ENCODE data around the gene ANXA3. TPM values are rescaled to one million over a fixed set of nuclear protein-coding genes. Genes with fewer than 3 reads are reported as not detected.
"Not testable (repeated sequence)": the region's sequence is repeated elsewhere in the genome, so short reads cannot be mapped to it uniquely, and the experiment has no call there.

ANXA3 gene
- total RNA-seq = 10 to 100 TPM; 45.7 to 84.9 (median 61.1) TPM

- TF ChIP-seq CTCF (IDR thresholded peaks at IDR 0.05) = no peak
- peak in 1 of 4 donors; percentile 34 for TF ChIP-seq POLR2A (IDR thresholded peaks at IDR 0.05)
- intact Hi-C loops (cut with DNase I) = no loop called here
- WGBS, 2 donors = 7 to 10% methylated on average over 28 to 29 of the region's 65 CpGs
- Histone ChIP-seq H3K27me3 (peaks cover 0 to 21% (median 0%) of the 10 kb centered on the region in 4 donors), H3K27ac (peak within 1 kb of the TSS; percentile 74 to 85 (median 82)), H3K4me3 (peak within 1 kb of the TSS; percentile 54 to 75 (median 60)), H3K4me1 (peaks cover 0 to 30% (median 6%) of the 10 kb centered on the region in 3 donors), H3K36me3 (peaks cover 0 to 5% (median 0%) of the 10 kb centered on the region in 3 donors), H3K9me3 (no peaks in the 10 kb centered on the region)
- DNase-seq = no peak
These were observed at the start of gene ANXA3 for GRCh38 chr4:78551420-78552351. ANXA3 (plus strand) TSS chr4:78551770; CDS start chr4:78554474, 2,704 bp downstream.

- H3K27ac ChIP-seq; H3K27me3 ChIP-seq; DNase-seq; H3K9me3 ChIP-seq; H3K4me1 ChIP-seq; H3K4me3 ChIP-seq; intact Hi-C loops (cut with DNase I); H3K36me3 ChIP-seq: not testable (repeated sequence)
- WGBS, 2 donors = 40 to 52% methylated on average over 2 to 5 of the region's 10 CpGs
These were observed 45.3 kb upstream of the ANXA3 start for GRCh38 chr4:78506260-78506659.

- Histone ChIP-seq H3K4me3 (no peak overlapping the region), H3K36me3 (peaks cover 0 to 5% (median 0%) of the 10 kb centered on the region in 3 donors), H3K27me3 (no peaks in the 10 kb centered on the region), H3K9me3 (no peaks in the 10 kb centered on the region), H3K4me1 (no peaks in the 10 kb centered on the region), H3K27ac (no peak overlapping the region)
- no peak for DNase-seq
- no peak for TF ChIP-seq CTCF (IDR thresholded peaks at IDR 0.05)
- no peak for TF ChIP-seq POLR2A (IDR thresholded peaks at IDR 0.05)
- intact Hi-C loops (cut with DNase I) = no loop called here
- WGBS, 2 donors = 75 to 76% methylated on average over 2 of the region's 2 CpGs
These were observed 42.5 kb upstream of the ANXA3 start for GRCh38 chr4:78509043-78509442.

- TF ChIP-seq POLR2A (IDR thresholded peaks at IDR 0.05) (no peak), CTCF (IDR thresholded peaks at IDR 0.05) (no peak)
- no peak overlapping the region for H3K27ac ChIP-seq
- no peak overlapping the region for H3K4me3 ChIP-seq
- intact Hi-C loops (cut with DNase I) = loop anchor here (10.0 kb wide), 2 partner anchors 445 to 555 kb away; no protein-coding TSS in a partner anchor
- no peak for DNase-seq
- peaks cover 0 to 5% (median 0%) of the 10 kb centered on the region in 3 donors for H3K36me3 ChIP-seq
- H3K27me3 ChIP-seq = no peaks in the 10 kb centered on the region
- no peaks in the 10 kb centered on the region for H3K9me3 ChIP-seq
- H3K4me1 ChIP-seq = no peaks in the 10 kb centered on the region
- WGBS, 2 donors = 64 to 73% methylated on average over 1 of the region's 1 CpG
These were observed 41.5 kb upstream of the ANXA3 start for GRCh38 chr4:78510108-78510507.

GRCh38 chr4:78510681-78511080, 40.9 kb upstream of the ANXA3 start:
- Histone ChIP-seq H3K27me3 (no peaks in the 10 kb centered on the region), H3K9me3 (no peaks in the 10 kb centered on the region), H3K27ac (no peak overlapping the region), H3K36me3 (peaks cover 0 to 5% (median 0%) of the 10 kb centered on the region in 3 donors), H3K4me1 (no peaks in the 10 kb centered on the region), H3K4me3 (no peak overlapping the region)
- DNase-seq = no peak
- TF ChIP-seq CTCF (IDR thresholded peaks at IDR 0.05) = no peak
- no peak for TF ChIP-seq POLR2A (IDR thresholded peaks at IDR 0.05)
- WGBS, 2 donors = 18 to 31% methylated on average over 1 of the region's 1 CpG
- intact Hi-C loops (cut with DNase I) = loop anchor here (10.0 kb wide), 2 partner anchors 446 to 556 kb away; no protein-coding TSS in a partner anchor

All from esophagus squamous epithelium (tissue), 5 donors.